Chondrocyte (in vitro differentiated cells): Measurements from ENCODE around the gene ZFPM1. TPM values are rescaled to one million over a fixed set of nuclear protein-coding genes. Genes with fewer than 3 reads are reported as not detected.

ENCODE experiments used
- DNase-seq: peaks from one replicate; pipeline ENCODE4 v3.0.0; 2021; ENCODE audit warnings: mixed read lengths, low spot score
- H3K27ac Mint-ChIP-seq: one replicate; pipeline ENCODE4 v1.8.0; 2021; ENCODE audit warnings: mild to moderate bottlenecking, moderate library complexity, mixed read lengths; ENCODE audit not compliant: unreplicated experiment
- H3K27me3 Mint-ChIP-seq: 2 replicates; pipeline ENCODE4 v1.8.0; 2021; ENCODE audit warnings: low read depth, mixed read lengths
- H3K36me3 Mint-ChIP-seq: 2 replicates; pipeline ENCODE4 v1.8.0; 2021; ENCODE audit warnings: low read depth, mixed read lengths
- H3K4me1 Mint-ChIP-seq: 2 replicates; pipeline ENCODE4 v1.8.0; 2021; ENCODE audit warnings: low read depth, mild to moderate bottlenecking, mixed read lengths
- H3K4me3 Mint-ChIP-seq: one replicate; pipeline ENCODE4 v1.8.0; 2021; ENCODE audit warnings: mild to moderate bottlenecking, moderate library complexity, mixed read lengths; ENCODE audit not compliant: unreplicated experiment
- H3K9me3 Mint-ChIP-seq: 2 replicates; pipeline ENCODE4 v1.8.0; 2021; ENCODE audit warnings: low read depth, mixed read lengths
- total RNA-seq: library from RNA; stranded (reverse); gene quantifications from 3 replicates; pipeline ENCODE4 v1.2.1, GENCODE V29; 2021
- TF ChIP-seq, protein P1 (sequence below): fragments of 200-600 bp; sonication (generic); IDR thresholded peaks from 2 replicates; pipeline ENCODE4 v1.5.0; 2021; ENCODE audit warnings: antibody characterized with exemption, mild to moderate bottlenecking, moderate library complexity

ZFPM1 gene
- total RNA-seq, 1 donor from 2014 or later = 7.6 TPM

DNA sequence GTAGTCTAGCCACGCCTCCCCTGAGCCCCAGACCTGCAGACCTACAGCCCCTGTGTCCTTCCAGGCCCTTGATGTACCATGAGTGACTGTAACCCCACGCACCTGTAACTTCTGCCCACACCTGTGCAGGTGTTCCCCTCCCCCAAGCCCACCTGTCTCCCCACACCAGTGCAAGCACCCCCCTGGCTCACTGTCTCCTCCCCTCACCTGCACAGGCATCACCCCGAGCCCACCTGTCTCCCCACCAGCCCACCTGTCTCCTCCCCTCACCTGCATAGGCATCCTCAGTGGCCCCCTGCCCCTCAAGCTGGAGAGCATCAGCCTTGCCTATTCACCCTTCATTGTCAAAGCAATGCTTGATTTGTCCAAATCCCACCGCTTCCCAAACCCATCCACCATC lies 84.8 kb downstream of the ZFPM1 start:
- H3K27me3 Mint-ChIP-seq = peaks cover 13% of the 10 kb centered on the region
- no peak for DNase-seq
- peaks cover 4% of the 10 kb centered on the region for H3K36me3 Mint-ChIP-seq
- peaks cover 4% of the 10 kb centered on the region for H3K9me3 Mint-ChIP-seq
- TF ChIP-seq, protein P1, sequence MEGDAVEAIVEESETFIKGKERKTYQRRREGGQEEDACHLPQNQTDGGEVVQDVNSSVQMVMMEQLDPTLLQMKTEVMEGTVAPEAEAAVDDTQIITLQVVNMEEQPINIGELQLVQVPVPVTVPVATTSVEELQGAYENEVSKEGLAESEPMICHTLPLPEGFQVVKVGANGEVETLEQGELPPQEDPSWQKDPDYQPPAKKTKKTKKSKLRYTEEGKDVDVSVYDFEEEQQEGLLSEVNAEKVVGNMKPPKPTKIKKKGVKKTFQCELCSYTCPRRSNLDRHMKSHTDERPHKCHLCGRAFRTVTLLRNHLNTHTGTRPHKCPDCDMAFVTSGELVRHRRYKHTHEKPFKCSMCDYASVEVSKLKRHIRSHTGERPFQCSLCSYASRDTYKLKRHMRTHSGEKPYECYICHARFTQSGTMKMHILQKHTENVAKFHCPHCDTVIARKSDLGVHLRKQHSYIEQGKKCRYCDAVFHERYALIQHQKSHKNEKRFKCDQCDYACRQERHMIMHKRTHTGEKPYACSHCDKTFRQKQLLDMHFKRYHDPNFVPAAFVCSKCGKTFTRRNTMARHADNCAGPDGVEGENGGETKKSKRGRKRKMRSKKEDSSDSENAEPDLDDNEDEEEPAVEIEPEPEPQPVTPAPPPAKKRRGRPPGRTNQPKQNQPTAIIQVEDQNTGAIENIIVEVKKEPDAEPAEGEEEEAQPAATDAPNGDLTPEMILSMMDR = no peak
- H3K27ac Mint-ChIP-seq = no peak overlapping the region
- peaks cover 13% of the 10 kb centered on the region for H3K4me1 Mint-ChIP-seq
- no peak overlapping the region for H3K4me3 Mint-ChIP-seq

DNA sequence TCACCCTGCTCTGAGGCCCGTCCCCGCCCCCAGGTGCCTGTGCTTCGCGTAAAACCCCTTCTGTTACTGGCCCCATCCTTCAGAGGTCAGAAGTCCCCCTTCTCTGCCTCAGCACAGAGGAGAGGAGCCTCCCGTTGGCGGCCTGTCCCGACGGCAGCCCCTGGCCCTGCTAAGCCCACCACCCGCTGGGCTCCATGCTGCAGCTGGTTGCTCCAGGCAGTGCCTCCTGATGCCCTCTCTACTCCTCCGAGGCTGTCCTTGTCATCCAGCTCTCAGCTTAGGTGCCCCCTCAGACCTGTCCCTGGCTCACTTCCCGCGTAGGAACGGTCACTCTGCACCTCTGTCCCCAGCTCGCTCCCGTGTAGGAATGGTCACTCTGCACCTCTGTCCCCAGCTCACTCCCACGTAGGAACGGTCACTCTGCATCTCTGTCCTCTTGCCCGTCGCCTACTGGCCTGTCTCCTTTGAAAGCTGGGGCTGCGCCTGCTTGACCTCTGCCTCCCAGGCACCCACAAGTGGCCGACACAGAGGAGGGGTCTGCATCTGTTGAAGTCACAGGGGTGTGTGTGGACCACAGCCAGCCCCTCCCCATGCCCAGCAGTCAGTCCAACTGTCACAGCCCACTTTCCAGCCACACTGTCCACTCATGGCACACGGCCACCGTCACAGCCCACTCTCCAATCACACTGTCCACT lies 85.4 kb downstream of the ZFPM1 start:
- H3K27ac Mint-ChIP-seq = no peak overlapping the region
- H3K9me3 Mint-ChIP-seq = peaks cover 10% of the 10 kb centered on the region

DNA sequence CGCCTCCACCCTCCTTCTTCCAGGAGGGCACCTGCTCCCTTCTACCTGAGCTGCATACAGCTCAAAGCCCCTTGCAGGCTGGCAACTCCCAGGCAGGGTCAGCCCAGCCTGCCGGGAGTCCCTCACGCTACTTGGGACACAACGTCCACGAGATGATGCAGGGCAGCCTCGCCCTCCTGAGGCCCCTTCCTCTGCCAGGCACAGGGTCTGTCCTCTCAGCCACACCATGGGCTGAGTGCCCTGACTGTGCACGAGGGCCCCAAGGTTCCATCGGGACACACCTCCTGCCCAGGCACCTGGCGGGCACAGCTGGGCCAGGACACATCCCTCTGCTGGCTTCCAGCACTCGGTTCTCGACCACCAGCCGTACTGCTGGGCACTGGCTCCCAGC lies 86.2 kb downstream of the ZFPM1 start:
- Mint-ChIP-seq H3K36me3 (peaks cover 9% of the 10 kb centered on the region), H3K9me3 (peaks cover 12% of the 10 kb centered on the region)

More for the DNA sequence above, 85.4 kb downstream of the ZFPM1 start:
- DNase-seq = peak; percentile 78
- Mint-ChIP-seq H3K27me3 (peaks cover 13% of the 10 kb centered on the region), H3K36me3 (peaks cover 7% of the 10 kb centered on the region), H3K4me3 (no peak overlapping the region), H3K4me1 (peaks cover 13% of the 10 kb centered on the region)
- TF ChIP-seq, protein P1 = no peak

DNA sequence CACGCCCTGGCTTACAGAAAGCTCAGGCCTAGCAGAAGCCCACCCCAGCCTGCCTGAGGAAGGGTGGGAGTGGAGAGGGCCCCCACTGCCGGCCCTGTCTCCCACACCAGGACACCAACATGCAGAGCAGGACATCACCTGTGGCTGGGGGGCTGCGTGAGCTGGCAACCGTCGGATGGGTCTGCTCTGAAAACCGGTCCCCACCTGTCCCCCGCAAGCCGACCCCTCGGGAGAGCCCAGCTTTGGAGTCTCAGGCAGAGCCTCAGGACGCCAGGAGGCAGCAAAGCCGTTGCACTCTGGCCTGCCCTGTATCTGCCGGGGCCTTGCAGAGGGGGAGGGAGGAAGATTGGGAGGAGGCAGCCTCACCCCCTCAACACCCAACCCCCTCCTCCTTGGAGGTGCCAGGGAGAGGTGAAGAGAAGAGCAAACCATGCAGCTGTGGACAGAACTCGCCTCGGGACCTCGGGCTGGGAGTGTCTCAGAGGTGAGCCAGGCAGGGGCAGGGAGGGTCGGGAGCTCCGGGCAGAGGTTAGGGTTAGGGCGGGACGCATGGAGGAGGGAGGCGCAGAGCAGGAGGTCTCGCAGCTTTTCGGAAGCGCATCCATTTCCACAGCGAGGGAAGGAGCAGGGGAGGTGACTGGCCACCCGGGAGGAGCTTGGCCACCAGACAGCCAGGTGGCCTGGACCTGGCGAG lies 86.7 kb downstream of the ZFPM1 start:
- Mint-ChIP-seq H3K4me1 (peaks cover 11% of the 10 kb centered on the region), H3K4me3 (no peak overlapping the region), H3K27me3 (peaks cover 13% of the 10 kb centered on the region), H3K9me3 (peaks cover 12% of the 10 kb centered on the region), H3K36me3 (peaks cover 9% of the 10 kb centered on the region), H3K27ac (no peak overlapping the region)
- TF ChIP-seq, protein P1 = no peak
- DNase-seq = peak; percentile 85

More for the DNA sequence above, 86.2 kb downstream of the ZFPM1 start:
- Mint-ChIP-seq H3K4me3 (no peak overlapping the region), H3K27ac (no peak overlapping the region), H3K27me3 (peaks cover 13% of the 10 kb centered on the region), H3K4me1 (peaks cover 13% of the 10 kb centered on the region)
- peak; percentile 79 for DNase-seq
- TF ChIP-seq, protein P1 = no peak

DNA sequence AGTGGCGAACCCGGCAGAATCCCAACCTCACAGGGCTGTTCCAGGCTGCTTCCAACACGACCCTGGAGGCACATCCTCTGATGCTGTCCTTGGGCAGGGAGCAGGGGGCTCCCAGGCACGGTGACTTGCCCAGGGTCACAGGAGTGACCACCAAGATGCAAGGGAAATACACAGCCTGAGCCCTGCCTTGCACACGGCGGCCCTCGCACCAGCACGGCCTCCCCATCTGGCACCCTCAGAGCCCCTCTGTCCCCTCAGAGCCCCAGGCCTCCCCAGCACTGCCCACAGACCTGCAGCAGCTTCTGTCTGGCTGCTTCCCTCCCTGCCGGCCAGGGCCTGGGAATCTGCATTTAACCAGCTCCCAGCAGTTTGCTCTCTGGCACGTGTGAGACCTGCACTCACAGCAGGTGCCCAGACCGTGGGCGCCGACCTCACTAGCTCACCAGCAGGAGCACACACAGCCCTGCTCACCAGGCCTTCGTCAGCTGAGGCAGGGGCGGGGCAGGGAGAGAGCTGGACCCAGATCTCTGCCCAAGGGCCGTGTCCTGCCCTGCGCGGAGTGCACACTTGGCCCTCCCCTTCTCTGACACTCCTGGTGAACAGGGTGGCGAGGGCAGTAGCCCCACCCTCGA lies 87.4 kb downstream of the ZFPM1 start:
- Mint-ChIP-seq H3K27me3 (peaks cover 13% of the 10 kb centered on the region), H3K27ac (no peak overlapping the region), H3K4me1 (peaks cover 6% of the 10 kb centered on the region), H3K4me3 (no peak overlapping the region), H3K36me3 (peaks cover 9% of the 10 kb centered on the region), H3K9me3 (peaks cover 12% of the 10 kb centered on the region)
- TF ChIP-seq, protein P1 = no peak
- DNase-seq = peak; percentile 85
